Uterus (tissue), 2 donors: ENCODE measurements around the gene PREB.

Source experiments
- POLR2A ChIP-seq, 2 donors: fragments of 450-650 bp; IDR thresholded peaks; one replicate each; pipeline ENCODE4 v1.6.1; 2016; ENCODE audit warnings: antibody characterized with exemption in 2 of 2, mild to moderate bottlenecking in 1 of 2, moderate library complexity in 1 of 2
- TF ChIP-seq, protein P1 (sequence below), 4 experiments: fragments of 200-600 bp in 2 of 4; fragments of 450-650 bp in 2 of 4; sonication (generic) in 2 of 4; IDR thresholded peaks; one replicate each; pipeline ENCODE4 v1.5.1; 2016 to 2019; ENCODE audit warnings: antibody characterized with exemption in 4 of 4, mild to moderate bottlenecking in 2 of 4, moderate library complexity in 1 of 4

DNA sequence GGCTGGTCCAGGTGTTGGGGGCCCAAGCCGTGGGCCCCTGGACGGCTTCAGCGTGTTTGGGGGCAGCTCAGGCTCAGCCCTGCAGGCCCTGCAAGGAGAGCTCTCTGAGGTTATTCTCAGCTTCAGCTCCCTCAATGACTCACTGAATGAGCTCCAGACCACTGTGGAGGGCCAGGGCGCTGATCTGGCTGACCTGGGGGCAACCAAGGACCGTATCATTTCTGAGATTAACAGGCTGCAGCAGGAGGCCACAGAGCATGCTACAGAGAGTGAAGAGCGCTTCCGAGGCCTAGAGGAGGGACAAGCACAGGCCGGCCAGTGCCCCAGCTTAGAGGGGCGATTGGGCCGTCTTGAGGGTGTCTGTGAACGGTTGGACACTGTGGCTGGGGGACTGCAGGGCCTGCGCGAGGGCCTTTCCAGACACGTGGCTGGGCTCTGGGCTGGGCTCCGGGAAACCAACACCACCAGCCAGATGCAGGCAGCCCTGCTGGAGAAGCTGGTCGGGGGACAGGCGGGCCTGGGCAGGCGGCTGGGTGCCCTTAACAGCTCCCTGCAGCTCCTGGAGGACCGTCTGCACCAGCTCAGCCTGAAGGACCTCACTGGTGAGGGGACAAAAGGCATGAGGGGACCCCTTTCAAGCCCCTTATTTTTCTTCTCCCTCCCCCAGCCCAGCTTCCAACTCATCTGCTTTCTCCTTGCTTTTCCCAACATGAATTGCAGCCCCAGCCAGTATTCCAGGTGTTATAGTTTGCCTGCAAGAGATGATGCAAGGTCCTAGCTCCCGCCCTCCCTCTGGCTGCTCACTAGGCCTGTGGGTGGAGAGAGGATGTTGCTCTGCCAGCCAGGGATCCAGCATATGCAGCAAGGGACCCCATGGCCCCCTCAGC, 50.8 kb downstream of the PREB start:
- TF ChIP-seq, protein P1, sequence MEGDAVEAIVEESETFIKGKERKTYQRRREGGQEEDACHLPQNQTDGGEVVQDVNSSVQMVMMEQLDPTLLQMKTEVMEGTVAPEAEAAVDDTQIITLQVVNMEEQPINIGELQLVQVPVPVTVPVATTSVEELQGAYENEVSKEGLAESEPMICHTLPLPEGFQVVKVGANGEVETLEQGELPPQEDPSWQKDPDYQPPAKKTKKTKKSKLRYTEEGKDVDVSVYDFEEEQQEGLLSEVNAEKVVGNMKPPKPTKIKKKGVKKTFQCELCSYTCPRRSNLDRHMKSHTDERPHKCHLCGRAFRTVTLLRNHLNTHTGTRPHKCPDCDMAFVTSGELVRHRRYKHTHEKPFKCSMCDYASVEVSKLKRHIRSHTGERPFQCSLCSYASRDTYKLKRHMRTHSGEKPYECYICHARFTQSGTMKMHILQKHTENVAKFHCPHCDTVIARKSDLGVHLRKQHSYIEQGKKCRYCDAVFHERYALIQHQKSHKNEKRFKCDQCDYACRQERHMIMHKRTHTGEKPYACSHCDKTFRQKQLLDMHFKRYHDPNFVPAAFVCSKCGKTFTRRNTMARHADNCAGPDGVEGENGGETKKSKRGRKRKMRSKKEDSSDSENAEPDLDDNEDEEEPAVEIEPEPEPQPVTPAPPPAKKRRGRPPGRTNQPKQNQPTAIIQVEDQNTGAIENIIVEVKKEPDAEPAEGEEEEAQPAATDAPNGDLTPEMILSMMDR (IDR thresholded peaks at IDR 0.05) = no peak
- no peak for TF ChIP-seq POLR2A (IDR thresholded peaks at IDR 0.05)
